Glomerular endothelial cell (primary cell): ENCODE data around the gene TMPRSS11A. TPM values are rescaled to one million over a fixed set of nuclear protein-coding genes. Genes with fewer than 3 reads are reported as not detected.

Experiments
- DNase-seq: peaks from one replicate; pipeline ENCODE4 v3.0.0-alpha.2; 2011; ENCODE audit warnings: low read depth, low spot score; ENCODE audit errors: extremely low read depth
- total RNA-seq: library from RNA; depleted of rRNA; stranded (reverse); fragments of >200 nt; gene quantifications from 2 replicates; pipeline ENCODE4 v1.2.3, GENCODE V29; 2015

TMPRSS11A gene, protein sequence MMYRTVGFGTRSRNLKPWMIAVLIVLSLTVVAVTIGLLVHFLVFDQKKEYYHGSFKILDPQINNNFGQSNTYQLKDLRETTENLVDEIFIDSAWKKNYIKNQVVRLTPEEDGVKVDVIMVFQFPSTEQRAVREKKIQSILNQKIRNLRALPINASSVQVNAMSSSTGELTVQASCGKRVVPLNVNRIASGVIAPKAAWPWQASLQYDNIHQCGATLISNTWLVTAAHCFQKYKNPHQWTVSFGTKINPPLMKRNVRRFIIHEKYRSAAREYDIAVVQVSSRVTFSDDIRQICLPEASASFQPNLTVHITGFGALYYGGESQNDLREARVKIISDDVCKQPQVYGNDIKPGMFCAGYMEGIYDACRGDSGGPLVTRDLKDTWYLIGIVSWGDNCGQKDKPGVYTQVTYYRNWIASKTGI
- total RNA-seq = not detected in 2 replicates

DNA sequence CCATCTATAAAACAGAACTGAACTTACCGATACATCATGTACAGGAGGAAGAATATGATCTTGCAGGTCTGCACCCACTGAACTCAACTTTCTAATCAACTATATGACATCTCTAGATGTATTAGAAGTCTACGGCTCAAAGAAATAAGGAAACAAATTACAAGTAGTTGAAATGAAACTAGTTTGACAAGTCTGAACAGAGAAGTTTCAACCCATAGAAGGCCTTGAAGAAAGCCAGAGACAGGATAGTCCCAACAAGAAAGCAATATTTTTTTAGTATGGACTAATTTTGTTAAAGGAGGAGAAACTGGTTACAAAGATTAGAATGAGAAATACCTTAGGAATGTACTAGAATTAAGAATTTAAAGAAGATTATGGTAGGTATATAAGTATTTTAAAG, at the start of gene TMPRSS11A:
Gene TMPRSS11A, minus strand, starts transcription at position 138 of the 400 bp plus-strand sequence. Its CDS starts 100 bp downstream, at position 38.
- no peak for DNase-seq

DNA sequence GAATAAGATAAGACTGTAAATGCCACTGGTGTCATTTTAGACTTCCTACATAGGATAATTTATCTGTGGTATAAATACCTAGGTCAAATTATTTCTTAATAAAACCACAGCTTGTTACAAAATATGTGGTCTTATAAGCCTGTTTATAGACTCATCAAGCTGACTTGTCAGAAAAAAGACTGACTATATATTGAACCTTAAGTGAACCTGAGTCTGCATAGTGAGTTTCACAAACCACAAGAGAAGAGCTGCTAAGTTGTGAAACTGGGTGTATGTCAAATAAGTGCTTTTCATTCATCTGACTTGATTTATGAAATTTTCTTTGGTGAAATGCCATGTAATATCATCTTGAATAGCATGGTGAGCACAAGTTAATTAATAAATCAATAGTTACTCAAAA, 48.4 kb upstream of the TMPRSS11A start:
- no peak for DNase-seq

DNA sequence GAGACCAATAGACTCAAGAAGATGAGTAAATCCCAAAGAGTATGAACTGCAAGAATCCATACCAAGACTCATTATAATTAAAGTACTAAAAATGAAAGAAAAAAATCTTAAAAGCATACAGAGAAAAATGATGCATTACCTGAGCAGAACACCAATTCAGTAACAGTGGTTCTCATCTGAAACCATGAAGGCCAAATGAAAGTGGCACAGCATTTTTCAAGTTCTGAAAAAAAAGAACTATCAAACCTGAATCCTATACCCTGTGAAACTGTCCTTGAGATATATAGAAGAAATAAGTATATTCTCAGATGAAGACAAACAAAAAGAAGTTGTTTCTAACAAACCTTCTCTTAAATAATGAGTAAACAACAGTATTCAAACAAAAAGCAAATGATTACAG, 39.6 kb upstream of the TMPRSS11A start:
- DNase-seq = no peak

DNA sequence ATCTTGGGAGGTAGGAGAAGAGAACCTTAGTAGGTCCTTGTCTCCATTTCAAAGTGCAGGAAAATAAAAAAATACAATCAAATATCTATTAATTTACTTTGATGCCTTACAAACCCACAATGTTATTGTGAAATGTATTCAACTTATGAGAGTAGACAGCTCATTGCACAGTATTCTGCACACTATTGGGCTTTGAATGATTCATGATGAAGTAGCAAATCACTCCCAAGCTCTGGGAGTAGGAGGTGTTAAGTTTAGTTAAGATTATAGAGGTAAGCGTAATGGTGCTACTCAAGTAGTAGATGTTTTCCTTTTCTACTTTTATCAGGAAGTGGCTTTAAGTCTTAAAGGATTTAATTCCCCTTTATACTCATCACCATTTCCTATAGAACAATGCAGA, 32.8 kb upstream of the TMPRSS11A start:
- DNase-seq = no peak

DNA sequence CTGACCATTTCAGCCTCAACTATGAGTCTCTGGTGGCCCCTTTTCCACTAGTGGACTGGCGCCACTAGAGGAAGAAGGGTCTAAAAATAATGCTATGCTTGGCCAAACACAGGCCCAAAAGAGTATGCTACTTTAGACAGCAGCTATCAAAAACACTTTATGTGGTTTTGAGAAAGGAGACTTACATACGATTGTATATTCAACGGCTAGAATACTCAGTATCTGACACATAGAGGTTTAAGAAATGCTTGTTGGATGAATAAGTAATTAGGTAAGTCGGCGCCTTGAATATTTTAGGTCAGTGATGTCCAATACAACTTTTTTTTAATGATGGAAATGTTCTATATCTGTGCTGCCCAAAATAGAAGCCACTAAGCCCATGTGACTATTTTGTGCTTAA, 25.7 kb upstream of the TMPRSS11A start:
- DNase-seq = no peak

DNA sequence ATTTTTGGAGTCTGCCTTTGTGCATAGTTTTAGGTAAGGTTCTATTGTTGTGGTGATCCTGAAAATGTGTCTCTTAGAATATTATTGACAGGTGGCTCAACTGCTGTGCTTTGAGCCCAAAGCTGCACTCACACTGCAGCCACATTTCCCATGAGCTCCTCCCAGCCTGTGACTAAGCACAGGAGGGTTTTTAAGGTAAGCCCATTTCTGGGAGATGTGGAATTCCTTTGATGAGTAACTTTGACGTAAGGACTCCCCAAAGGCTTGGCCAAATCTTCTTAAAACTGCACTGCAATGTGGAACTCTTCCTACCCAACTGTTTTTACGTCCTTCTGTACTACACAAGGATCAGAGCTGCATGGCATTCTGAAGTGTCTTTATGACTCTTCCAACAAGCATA, 20.0 kb upstream of the TMPRSS11A start:
- DNase-seq = no peak

DNA sequence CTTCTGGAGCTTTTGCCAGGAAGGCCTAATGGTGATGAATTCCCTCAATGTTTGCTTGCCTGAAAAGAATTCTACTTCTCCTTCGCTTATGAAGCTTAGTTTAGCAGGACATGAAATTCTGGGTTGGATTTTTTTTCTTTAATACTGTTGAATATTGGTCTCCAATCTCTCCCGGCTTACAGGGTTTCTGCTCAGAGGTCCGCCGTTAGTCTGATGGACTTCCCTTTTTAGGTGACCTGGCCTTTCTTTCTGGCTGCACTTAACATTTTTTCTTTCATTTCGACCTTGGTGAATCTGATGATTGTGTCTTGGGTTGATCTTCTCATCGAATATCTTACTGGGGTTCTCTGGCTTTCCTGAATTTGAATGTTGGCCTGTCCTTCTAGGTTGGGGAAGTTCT, 17.2 kb upstream of the TMPRSS11A start:
- no peak for DNase-seq

DNA sequence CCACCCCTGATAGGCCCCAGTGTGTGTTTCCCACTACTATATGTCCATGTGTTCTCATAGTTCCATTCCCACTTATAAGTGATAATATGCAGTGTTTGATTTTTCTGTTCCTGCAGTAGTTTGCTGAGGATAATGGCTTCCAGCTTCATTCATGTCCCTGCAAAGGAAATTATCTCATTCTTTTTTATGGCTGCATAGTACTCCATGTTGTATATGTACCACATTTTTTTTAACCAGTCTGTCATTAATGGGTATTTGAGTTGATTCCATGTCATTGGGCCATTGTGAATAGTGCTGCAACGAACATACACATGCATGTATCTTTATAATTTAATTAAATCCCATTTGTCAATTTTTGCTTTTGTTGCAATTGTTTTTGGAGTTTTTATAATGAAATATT, 10.3 kb upstream of the TMPRSS11A start:
- no peak for DNase-seq

DNA sequence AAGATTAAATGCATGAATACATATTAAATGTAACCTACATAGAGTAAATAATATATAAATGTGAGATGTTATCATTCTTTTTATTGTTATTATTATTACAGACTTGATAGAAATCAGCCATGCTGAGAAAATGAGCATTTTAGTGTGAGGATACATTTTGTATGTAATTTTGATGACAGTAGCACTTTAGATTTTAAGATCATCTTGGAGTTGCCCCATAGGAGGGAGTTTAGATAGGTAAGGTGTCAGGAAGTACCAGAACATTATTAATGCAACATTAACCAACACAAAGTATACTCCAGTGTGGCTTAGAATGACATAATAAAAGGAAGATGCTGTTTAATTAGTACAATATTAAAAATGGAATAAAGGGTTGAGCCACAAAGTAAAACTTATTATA, 8.4 kb downstream of the TMPRSS11A start:
- DNase-seq = no peak

DNA sequence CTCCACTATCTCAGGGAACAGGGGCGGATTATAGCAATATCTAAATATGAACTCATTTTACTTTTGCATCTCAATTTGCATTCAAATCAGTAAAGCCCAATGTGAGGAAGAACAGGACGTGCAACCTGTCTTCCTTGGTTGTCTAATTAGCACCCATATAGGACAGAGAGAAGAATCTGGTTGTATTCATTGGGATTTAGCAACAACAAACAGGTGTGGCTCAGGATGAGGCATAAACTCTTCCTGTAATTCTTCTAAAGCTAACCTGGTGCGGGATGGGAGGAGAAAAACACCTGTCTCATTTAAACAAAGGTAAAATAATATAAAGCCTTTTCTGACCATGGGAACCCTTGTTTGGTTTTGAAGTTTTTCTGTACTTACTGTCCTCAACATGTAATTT, 22.2 kb downstream of the TMPRSS11A start:
- no peak for DNase-seq

DNA sequence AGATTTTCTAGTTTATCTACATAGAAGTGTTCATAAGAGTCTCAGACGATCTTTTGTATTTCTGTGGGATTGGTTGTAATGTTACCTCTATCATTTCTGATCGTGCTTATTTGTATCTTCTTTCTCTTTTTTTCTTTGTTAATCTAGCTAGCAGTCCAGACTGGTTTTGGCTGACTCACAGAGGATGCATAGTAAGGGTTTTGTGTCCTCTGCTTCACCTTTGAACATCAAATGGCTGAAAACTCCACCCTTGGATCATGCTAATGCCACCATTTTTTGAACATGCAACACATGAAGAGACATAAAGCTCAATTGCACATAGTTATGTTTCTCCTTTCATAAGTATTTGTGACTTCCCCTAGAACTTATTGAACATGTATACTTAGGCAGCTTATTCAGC, 22.8 kb downstream of the TMPRSS11A start:
- DNase-seq = no peak

DNA sequence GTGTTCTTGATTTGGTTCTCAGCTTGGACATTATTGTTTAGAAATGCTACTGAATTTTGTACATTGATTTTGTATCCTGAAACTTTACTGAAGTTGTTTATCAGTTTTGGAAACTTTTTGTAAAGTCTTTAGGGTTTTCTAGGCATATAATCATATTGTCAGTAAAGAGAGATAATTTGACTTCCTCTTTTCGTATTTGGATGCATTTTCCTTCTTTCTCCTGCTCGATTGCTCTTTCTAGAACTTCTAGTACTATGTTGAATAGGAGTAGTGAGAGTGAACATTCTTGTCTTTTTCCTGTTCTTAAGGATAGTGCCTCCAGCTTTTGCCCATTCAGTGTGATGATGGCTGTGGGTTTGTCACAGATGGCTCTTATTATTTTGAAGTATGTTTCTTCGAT, 24.1 kb downstream of the TMPRSS11A start:
- DNase-seq = no peak

DNA sequence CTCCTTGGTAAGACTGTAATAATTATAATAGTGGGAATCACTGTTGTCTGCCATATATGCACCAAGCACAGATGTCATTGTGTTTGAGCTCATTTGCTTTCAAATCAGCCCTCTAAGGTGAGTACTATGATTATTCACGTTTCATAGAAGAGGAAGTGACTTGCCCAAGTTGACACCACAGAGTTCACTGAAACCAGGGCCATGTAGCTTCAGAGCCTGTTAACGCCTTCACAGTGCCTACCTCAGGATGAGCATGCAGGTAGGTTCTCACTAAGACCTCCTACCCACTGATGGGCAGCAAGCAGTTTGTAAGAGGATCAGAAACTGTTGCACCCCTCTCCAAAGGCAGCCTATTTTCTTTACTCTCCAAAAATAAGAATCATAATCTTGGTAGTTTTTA, 27.4 kb downstream of the TMPRSS11A start:
- DNase-seq = no peak

DNA sequence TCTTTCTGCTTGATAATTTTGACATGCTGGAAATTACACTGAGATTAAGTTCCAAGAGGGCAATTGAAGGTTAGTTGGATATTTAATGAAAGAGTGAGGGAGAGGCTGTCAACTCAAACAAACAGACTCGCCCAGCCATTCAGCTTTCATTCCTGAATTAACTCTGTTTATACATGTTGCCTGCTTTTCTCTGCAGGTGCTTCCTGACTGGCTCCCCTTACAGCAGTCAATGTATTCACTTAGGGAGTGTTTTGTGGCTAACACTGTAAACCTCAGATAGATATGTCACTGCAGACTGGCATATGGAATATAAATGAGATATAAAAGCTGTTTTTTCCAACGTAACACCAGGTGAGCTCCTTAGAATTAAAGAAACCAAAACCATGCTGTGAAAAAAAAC, 28.7 kb downstream of the TMPRSS11A start:
- DNase-seq = no peak

DNA sequence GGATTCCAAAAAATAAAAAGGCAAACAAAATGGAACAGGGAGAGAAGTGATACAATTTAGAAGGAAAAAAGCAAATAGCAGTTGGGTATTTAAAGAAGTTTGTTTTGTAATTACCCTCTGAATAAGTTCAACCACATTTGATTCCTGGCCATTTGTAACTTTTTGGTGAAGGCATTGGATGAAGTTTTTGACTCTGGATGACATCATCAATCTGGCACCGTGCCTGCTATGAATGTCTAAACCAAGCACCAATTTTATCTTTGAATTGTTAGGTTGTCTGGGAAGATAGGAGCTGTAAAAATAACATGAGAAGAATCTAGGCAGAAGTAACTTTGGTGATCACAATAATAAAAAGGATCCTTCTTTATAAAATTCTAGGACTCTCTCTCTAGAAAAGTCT, 29.5 kb downstream of the TMPRSS11A start:
- no peak for DNase-seq

DNA sequence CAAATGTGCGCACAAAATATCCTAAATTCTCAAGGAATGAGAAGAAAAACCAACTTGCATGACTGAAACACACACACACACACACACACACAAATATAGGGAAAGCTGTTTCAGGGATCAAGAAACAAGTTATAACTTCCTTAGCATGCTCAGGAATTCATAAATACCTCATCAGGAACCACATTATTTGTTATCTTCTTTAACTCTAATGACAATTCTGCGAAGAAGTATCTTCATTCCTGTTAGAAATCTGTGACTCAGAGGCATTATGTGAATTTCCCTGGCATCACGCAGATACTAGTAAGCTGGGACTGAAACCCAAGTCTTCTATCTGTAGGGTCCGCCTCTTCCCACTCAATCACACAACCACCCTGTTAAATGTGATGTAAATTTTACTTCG, 30.3 kb downstream of the TMPRSS11A start:
- no peak for DNase-seq

DNA sequence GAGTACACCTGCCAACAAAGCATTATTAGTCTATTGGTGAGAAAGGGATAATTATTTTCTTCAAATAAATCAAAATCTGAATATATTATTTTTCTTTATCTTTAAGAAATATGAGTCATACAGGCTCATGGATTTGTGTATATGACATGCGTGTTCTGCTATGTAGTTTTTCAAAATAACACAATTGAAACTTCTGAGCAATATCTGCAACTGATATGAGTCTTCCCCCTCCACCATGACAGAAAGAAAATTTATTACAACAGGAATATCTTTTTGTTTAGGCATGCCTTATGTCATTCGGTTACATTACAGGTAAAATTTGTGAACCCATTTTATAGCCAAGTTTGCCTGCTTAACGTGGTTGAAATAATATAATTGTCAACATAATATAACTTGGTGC, 32.0 kb downstream of the TMPRSS11A start:
- DNase-seq = no peak

DNA sequence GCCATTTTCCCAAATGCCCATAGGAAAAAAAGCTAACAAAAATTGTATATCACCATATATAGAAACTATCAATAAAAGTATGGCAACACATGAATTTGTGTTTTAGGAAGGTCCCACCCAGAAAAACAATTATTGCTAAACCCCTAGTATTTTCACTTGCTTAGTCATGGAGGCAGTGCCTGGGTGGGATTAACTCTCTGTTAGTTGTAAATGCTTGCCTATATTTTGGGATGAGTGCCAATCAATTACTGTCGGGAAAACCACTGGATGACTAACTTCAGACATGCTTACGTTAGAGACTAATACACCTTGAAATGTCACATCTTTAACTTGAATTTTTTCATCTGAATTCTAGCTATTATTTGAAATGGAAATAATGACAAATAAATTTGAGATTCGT, 33.9 kb downstream of the TMPRSS11A start:
- no peak for DNase-seq

DNA sequence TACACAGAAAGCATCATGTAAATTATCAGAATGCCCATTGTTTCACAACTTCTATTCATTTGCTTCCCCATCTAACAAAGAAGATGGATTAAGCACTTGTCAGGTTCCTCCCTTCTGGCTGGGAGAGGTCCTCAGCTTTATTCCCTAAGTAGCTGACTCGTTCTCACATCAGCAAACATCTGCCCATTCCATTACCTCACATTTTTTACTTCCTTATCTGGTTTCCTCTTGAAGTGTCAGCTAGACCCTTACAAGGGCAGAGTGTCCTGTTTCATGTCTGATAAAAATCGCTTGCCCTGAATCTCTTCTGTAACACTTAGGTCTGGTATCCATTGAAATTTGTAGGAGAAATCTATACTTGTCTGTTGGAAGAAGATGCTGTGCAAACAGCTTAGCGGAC, 34.7 kb downstream of the TMPRSS11A start:
- no peak for DNase-seq

DNA sequence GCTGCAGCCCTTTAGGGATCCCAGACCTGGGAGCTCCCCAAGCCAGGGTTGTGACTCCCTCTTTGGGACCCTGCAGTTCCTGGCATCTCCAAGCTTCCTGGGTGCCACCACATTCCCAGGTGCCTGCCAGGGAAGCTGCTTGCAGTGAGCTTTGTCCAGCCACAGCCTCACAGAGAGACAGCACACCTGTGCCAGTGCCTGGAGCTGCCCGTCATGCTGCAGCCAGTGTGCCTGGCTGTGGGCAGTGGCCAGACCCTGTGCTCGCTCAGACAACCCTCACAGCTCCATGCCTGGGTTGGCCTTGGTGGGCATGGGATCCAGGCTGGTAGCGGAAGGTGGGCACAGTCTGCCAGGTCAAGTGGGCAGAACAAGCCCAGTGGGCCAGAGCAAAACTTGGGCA, 36.0 kb downstream of the TMPRSS11A start:
- DNase-seq = no peak

DNA sequence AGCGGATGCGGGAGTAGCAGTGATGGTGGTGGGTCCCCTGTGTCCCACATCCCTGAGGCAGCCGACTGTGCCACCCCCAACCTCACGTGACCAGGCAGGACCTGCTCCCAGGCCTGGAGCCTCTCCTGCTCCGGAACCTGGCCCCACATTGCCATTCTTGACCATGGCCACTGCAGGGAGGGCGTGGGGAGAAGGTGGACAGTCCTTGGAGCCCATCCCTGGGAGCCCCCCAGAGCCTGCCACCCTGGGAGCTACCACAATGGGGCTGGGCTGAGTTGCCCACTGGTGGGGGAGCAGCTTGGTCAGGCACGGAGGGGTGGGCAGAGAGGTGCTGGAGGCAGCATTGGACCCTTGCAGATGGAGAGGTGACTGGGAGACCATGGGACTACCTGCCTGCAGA, 36.8 kb downstream of the TMPRSS11A start:
- DNase-seq = no peak

DNA sequence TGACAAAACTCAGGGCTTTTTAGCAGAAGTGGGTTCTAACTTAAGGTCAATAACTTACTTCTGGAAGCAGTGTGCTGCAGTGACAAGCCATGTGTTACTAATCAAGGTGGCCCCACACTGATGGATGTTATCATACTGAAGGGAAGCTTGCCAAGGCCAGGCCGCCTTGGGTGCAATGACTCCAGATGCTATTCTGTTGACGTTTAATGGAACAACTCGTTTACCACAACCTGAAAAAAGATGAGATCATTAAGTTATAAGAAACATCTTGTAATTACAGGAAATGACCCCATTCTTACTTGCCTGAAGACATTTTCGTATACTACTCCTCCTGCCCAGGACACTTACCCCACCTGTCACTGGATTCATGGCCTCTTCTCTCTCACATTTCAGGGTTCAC, 40.6 kb downstream of the TMPRSS11A start:
- no peak for DNase-seq

DNA sequence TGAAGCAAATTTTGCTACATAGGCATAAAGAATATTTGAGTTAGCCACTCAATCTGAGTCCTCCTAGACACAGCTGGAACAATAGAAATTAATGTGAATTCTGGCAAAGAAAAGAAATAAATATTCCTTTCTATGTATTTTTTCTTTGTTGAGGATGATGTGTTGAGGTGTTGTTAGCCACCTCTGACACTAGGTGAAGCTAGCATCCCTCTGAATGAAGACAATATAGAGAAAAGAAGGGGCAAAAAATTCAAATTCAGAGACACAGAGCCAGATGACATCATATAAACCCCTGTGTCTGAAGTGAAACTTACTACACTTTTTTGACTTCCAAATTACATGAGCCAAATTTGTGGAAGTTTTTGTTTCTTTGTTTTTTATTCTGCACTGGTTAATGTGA, 44.9 kb downstream of the TMPRSS11A start:
- DNase-seq = no peak
